Trophoblast cell (in vitro differentiated cells and primary cell): ENCODE measurements around the gene CACNA1B.
"Not testable (repeated sequence)": the region's sequence is repeated elsewhere in the genome, so short reads cannot be mapped to it uniquely, and the experiment has no call there.

Source experiments
- DNase-seq, 2 donors: peaks; one replicate each; pipeline ENCODE4 v3.0.0-alpha.2; 2016
- H2AFZ ChIP-seq: 2 replicates; pipeline ENCODE4 v1.6.1; 2013; ENCODE audit warnings: low read length, moderate library complexity, mild to moderate bottlenecking; ENCODE audit not compliant: insufficient read depth, poor library complexity
- H2AK5ac ChIP-seq: 2 replicates; pipeline ENCODE4 v1.6.1; 2013; ENCODE audit warnings: mild to moderate bottlenecking, low read length
- H2BK120ac ChIP-seq: 2 replicates; pipeline ENCODE4 v1.6.1; 2013; ENCODE audit warnings: low read length, mild to moderate bottlenecking, moderate library complexity; ENCODE audit not compliant: insufficient read depth, poor library complexity
- H2BK12ac ChIP-seq: 2 replicates; pipeline ENCODE4 v1.6.1; 2013; ENCODE audit warnings: mild to moderate bottlenecking, low read length, moderate library complexity
- H2BK5ac ChIP-seq: 2 replicates; pipeline ENCODE4 v1.6.1; 2013; ENCODE audit warnings: low read length, low read depth, moderate library complexity, mild to moderate bottlenecking; ENCODE audit not compliant: poor library complexity
- H3K14ac ChIP-seq: 2 replicates; pipeline ENCODE4 v1.6.1; 2013; ENCODE audit warnings: mild to moderate bottlenecking, low read length
- H3K18ac ChIP-seq: 2 replicates; pipeline ENCODE4 v1.6.1; 2013; ENCODE audit warnings: mild to moderate bottlenecking, low read length
- H3K23ac ChIP-seq: 2 replicates; pipeline ENCODE4 v1.6.1; 2013; ENCODE audit warnings: low read length
- H3K27ac ChIP-seq: 2 replicates; pipeline ENCODE4 v1.5.1; 2013; ENCODE audit warnings: low read depth, mild to moderate bottlenecking, inconsistent platforms, low read length, moderate library complexity
- H3K27me3 ChIP-seq: 2 replicates; pipeline ENCODE4 v1.6.1; 2013; ENCODE audit warnings: inconsistent platforms, mild to moderate bottlenecking, low read length, moderate library complexity; ENCODE audit not compliant: insufficient read depth
- H3K36me3 ChIP-seq, 2 experiments: 1 replicate in 1 of 2; 2 replicates in 1 of 2; pipeline ENCODE4 v1.6.1; 2013; ENCODE audit warnings: low read length in 2 of 2, mild to moderate bottlenecking in 2 of 2, moderate library complexity in 1 of 2; ENCODE audit not compliant: insufficient read depth in 2 of 2, control insufficient read depth in 1 of 2
- H3K4ac ChIP-seq: 2 replicates; pipeline ENCODE4 v1.6.1; 2013; ENCODE audit warnings: low read depth, mild to moderate bottlenecking, low read length, moderate library complexity
- H3K4me1 ChIP-seq, 2 experiments: 1 replicate in 1 of 2; 2 replicates in 1 of 2; pipeline ENCODE4 v1.6.1; 2013; ENCODE audit warnings: low read length in 2 of 2, mild to moderate bottlenecking in 2 of 2, moderate library complexity in 1 of 2; ENCODE audit not compliant: insufficient read depth in 2 of 2, control insufficient read depth in 1 of 2
- H3K4me2 ChIP-seq: 2 replicates; pipeline ENCODE4 v1.6.1; 2013; ENCODE audit warnings: inconsistent platforms, mild to moderate bottlenecking, low read length, moderate library complexity
- H3K4me3 ChIP-seq: 2 replicates; pipeline ENCODE4 v1.5.1; 2013; ENCODE audit warnings: mild to moderate bottlenecking, low read depth, low read length, inconsistent platforms
- H3K79me1 ChIP-seq: one replicate; pipeline ENCODE4 v1.6.1; 2013; ENCODE audit warnings: low read length
- H3K79me2 ChIP-seq: 2 replicates; pipeline ENCODE4 v1.6.1; 2013; ENCODE audit warnings: low read length, mild to moderate bottlenecking; ENCODE audit not compliant: control insufficient read depth, insufficient read depth, poor library complexity
- H3K9ac ChIP-seq: 2 replicates; pipeline ENCODE4 v1.6.1; 2013; ENCODE audit warnings: mild to moderate bottlenecking, low read length
- H3K9me3 ChIP-seq: 2 replicates; pipeline ENCODE4 v1.6.1; 2013; ENCODE audit warnings: low read depth, mild to moderate bottlenecking, control low read depth, inconsistent platforms, low read length; ENCODE audit not compliant: insufficient read depth
- H4K12ac ChIP-seq: 2 replicates; pipeline ENCODE4 v1.6.1; 2013; ENCODE audit warnings: low read depth, mild to moderate bottlenecking, low read length, moderate library complexity
- H4K8ac ChIP-seq: 2 replicates; pipeline ENCODE4 v1.6.1; 2013; ENCODE audit warnings: low read depth, mild to moderate bottlenecking, low read length, moderate library complexity
- H4K91ac ChIP-seq: one replicate; pipeline ENCODE4 v1.6.1; 2013; ENCODE audit warnings: low read depth, mild to moderate bottlenecking, low read length, moderate library complexity
- WGBS: extraction: QIAGEN DNeasy Blood & Tissue Kit; methylation state at CpG from one replicate; pipeline ENCODE4 v1.1.7; 2013; ENCODE audit warnings: missing lambda C conversion rate; ENCODE audit not compliant: insufficient read length, insufficient coverage; ENCODE audit errors: extremely low coverage; 5-methylcytosine and 5-hydroxymethylcytosine counted together

CACNA1B gene

DNA sequence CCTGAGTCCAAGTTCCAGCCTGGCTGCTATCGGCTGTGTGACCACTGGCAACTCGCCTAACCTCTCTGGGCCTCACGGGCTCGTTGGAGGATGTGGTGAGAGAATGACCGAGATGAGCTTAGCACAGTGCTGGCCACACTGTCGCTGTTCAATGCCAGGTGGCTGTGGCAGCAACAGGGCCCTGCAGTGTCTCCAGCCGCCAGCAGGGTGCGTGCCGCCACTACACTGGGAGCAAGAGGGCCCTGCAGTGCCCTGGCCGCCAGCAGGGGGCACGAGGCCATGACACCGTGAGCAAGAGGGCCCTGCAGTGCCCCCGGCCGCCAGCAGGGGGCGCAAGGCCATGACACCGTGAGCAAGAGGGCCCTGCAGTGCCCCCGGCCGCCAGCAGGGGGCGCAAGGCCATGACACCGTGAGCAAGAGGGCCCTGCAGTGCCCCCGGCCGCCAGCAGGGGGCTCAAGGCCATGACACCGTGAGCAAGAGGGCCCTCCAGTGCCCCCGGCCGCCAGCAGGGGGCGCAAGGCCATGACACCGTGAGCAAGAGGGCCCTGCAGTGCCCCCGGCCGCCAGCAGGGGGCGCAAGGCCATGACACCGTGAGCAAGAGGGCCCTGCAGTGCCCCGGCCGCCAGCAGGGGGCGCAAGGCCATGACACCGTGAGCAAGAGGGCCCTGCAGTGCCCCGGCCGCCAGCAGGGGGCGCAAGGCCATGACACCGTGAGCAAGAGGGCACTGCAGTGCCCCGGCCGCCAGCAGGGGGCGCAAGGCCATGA is 248.7 kb downstream of the CACNA1B start:
- not testable (repeated sequence) for H2AK5ac ChIP-seq, H2BK12ac ChIP-seq, H2BK120ac ChIP-seq, H3K23ac ChIP-seq, H3K36me3 ChIP-seq, H3K27me3 ChIP-seq, H3K4ac ChIP-seq, DNase-seq, H3K27ac ChIP-seq, H2AFZ ChIP-seq, H2BK5ac ChIP-seq, H3K4me2 ChIP-seq, H4K12ac ChIP-seq, H4K8ac ChIP-seq, H3K4me1 ChIP-seq, H3K9ac ChIP-seq, H3K79me2 ChIP-seq, H3K4me3 ChIP-seq, H3K14ac ChIP-seq, H3K79me1 ChIP-seq, H4K91ac ChIP-seq, H3K18ac ChIP-seq
- peaks cover 34% of the 10 kb centered on the region for H3K9me3 ChIP-seq
- whole genome bisulfite sequencing, result no CpG with 5 or more reads among the region's 42 CpGs

DNA sequence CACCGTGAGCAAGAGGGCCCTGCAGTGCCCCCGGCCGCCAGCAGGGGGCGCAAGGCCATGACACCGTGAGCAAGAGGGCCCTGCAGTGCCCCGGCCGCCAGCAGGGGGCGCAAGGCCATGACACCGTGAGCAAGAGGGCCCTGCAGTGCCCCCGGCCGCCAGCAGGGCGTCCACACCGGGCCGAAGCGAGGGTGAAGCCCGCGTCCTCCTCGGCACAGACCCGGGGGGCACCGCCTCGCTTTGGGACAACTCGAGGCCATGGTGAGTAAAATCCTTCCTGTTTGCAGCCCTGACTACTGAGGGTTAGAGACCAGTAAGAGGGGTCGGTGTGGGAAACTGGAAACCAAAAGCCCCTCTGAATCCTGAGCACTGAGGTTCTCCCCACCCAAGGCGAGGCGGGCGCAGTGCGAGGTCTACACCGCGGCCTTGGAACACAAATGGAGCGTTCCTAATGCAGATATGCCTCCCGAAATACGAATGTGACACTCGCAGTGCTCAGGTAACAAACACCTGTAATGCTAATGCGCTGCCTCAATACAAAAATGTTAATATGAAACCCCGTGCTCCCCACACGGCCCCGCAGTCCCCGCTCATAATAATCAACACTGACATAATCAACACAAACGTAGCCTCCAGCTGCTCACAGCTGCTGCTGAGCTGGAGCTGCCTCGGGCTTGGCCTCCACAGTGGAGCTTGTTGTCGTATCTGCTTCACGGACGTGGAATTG is 249.4 kb downstream of the CACNA1B start:
- H4K8ac ChIP-seq, H2BK12ac ChIP-seq, H3K27ac ChIP-seq, H2BK5ac ChIP-seq, H3K4me1 ChIP-seq, H3K4ac ChIP-seq, H3K79me2 ChIP-seq, H3K9ac ChIP-seq, H3K4me2 ChIP-seq, H3K4me3 ChIP-seq, H4K91ac ChIP-seq, H3K27me3 ChIP-seq, H2AFZ ChIP-seq, H3K18ac ChIP-seq, H3K36me3 ChIP-seq, H2AK5ac ChIP-seq, H3K79me1 ChIP-seq, H3K14ac ChIP-seq, H4K12ac ChIP-seq, H3K23ac ChIP-seq, H2BK120ac ChIP-seq: not testable (repeated sequence)
- WGBS, result no CpG with 5 or more reads among the region's 43 CpGs
- H3K9me3 ChIP-seq, result peaks cover 27% of the 10 kb centered on the region
- peak; percentile 10 to 21 for DNase-seq

DNA sequence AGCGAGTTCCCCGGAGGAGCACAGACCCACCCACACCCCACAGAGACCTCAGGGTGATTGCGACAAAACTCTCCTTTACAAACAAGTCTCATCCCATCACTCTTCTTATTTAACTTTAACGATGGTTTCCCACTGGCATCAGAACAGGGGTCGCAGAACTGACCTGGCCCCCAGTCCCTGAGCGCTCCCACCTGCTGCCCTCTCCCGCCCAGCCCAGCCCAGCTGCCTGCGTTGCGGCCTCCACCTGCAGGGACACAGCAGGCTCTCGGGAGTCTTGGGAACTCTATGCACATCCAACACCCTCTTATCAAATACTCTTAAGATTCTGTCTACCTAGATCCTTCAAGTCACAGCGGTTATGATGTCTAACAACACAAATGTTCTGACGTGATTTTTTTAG is 250.4 kb downstream of the CACNA1B start:
- H3K79me1 ChIP-seq, H3K18ac ChIP-seq, H3K9ac ChIP-seq, H2AFZ ChIP-seq, H2BK5ac ChIP-seq, H3K4ac ChIP-seq, H3K4me3 ChIP-seq, H3K4me2 ChIP-seq, H3K14ac ChIP-seq, H2BK120ac ChIP-seq, H3K27ac ChIP-seq, H3K27me3 ChIP-seq, H3K4me1 ChIP-seq, H2AK5ac ChIP-seq, H3K23ac ChIP-seq, H4K91ac ChIP-seq, H3K79me2 ChIP-seq, H4K8ac ChIP-seq, DNase-seq, H2BK12ac ChIP-seq, H4K12ac ChIP-seq, H3K36me3 ChIP-seq: not testable (repeated sequence)
- H3K9me3 ChIP-seq, result peaks cover 18% of the 10 kb centered on the region
- WGBS, result no CpG with 5 or more reads among the region's 12 CpGs

DNA sequence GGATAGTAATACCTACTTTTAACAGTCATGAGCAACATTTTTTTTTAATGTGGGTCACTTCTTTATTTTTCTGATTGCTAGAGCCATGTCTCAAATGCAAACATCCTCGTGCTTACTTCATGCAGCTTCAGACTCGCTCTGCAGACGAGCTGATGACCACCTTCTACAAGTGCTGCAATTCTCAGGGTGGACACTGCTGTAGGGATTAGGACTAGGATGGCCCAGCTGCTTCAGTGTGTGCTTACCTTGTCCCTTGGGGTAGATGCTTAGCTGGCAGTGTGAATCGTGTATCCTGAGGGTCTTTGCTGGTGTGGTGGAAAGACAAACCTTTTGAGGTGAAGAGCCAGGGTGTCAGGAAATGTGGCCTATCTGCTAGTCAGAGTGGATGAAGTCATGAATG is 251.7 kb downstream of the CACNA1B start:
- not testable (repeated sequence) for H3K9ac ChIP-seq, H3K23ac ChIP-seq, H4K12ac ChIP-seq, DNase-seq, H3K36me3 ChIP-seq, H2BK12ac ChIP-seq, H3K14ac ChIP-seq, H3K4me3 ChIP-seq, H2AK5ac ChIP-seq, H3K27ac ChIP-seq, H3K4me2 ChIP-seq, H3K4me1 ChIP-seq, H3K79me2 ChIP-seq, H2BK5ac ChIP-seq, H3K18ac ChIP-seq, H4K8ac ChIP-seq, H3K79me1 ChIP-seq, H4K91ac ChIP-seq, H2AFZ ChIP-seq, H3K4ac ChIP-seq, H2BK120ac ChIP-seq, H3K27me3 ChIP-seq
- no CpG with 5 or more reads among the region's 4 CpGs for WGBS
- peaks cover 10% of the 10 kb centered on the region for H3K9me3 ChIP-seq
